PC-9 (cell line): ENCODE measurements around the gene DOC2A. TPM values are rescaled to one million over a fixed set of nuclear protein-coding genes. Genes with fewer than 3 reads are reported as not detected.

ENCODE experiments used
- BruUV-seq: library from RNA; stranded (reverse); fragments of 400-500 nt; replicated peaks from 2 replicates; lab custom pipeline; 2021; lab: Mats Ljungman, UMichigan
- CTCF ChIA-PET: fragments of 300-600 bp; sonication (Branson Sonifier 250); formaldehyde crosslinking; loops from one replicate; lab custom pipeline; 2022; ENCODE audit warnings: antibody characterized with exemption; lab: Charles Lee
- POLR2A ChIA-PET: fragments of 300-600 bp; sonication (Branson Sonifier 250); formaldehyde crosslinking; loops from one replicate; lab custom pipeline; 2022; ENCODE audit warnings: antibody characterized with exemption; ENCODE audit not compliant: unreplicated experiment; lab: Charles Lee
- DNase-seq, 2 experiments: peaks; one replicate each; pipeline versions ENCODE4 v3.0.0 to v3.0.0-alpha.2; 2015 to 2022; ENCODE audit warnings: mixed read lengths in 1 of 2
- H2AFZ ChIP-seq: fragments of 200-600 bp; sonication (generic); 2 replicates; pipeline ENCODE4 v1.8.1; 2017; ENCODE audit warnings: antibody characterized with exemption
- H3F3A ChIP-seq: fragments of 200-600 bp; sonication (generic); 2 replicates; pipeline ENCODE4 v1.8.1; 2017; ENCODE audit warnings: antibody characterized with exemption, mild to moderate bottlenecking, low read depth; ENCODE audit not compliant: insufficient read depth
- H3K27ac ChIP-seq: fragments of 200-600 bp; sonication (generic); 2 replicates; pipeline ENCODE4 v1.6.1; 2016; ENCODE audit warnings: mixed run types
- H3K27me3 ChIP-seq: fragments of 200-600 bp; sonication (generic); 2 replicates; pipeline ENCODE4 v1.6.1; 2016; ENCODE audit warnings: low read depth, mixed run types; ENCODE audit not compliant: insufficient read depth
- H3K36me3 ChIP-seq: fragments of 200-600 bp; sonication (generic); 2 replicates; pipeline ENCODE4 v1.6.1; 2016; ENCODE audit warnings: low read depth, mixed run types
- H3K4me1 ChIP-seq: fragments of 200-600 bp; sonication (generic); replicated peaks from 2 replicates; pipeline ENCODE4 v1.6.1; 2016; ENCODE audit warnings: mixed run types; ENCODE audit not compliant: insufficient read depth
- H3K4me2 ChIP-seq: fragments of 200-600 bp; sonication (generic); 2 replicates; pipeline ENCODE4 v1.6.1; 2017; ENCODE audit warnings: mixed run types
- H3K4me3 ChIP-seq: fragments of 200-600 bp; sonication (generic); 2 replicates; pipeline ENCODE4 v1.6.1; 2016; ENCODE audit warnings: mixed run types
- H3K79me2 ChIP-seq: fragments of 200-600 bp; sonication (generic); 2 replicates; pipeline ENCODE4 v1.6.1; 2017; ENCODE audit warnings: low read depth, mixed run types
- H3K9me2 ChIP-seq: fragments of 200-600 bp; sonication (generic); 2 replicates; pipeline ENCODE4 v1.8.1; 2017; ENCODE audit warnings: mild to moderate bottlenecking; ENCODE audit not compliant: insufficient read depth
- H3K9me3 ChIP-seq: fragments of 200-600 bp; sonication (generic); 2 replicates; pipeline ENCODE4 v1.8.1; 2016; ENCODE audit warnings: low read depth; ENCODE audit not compliant: insufficient read depth
- H4K20me1 ChIP-seq: fragments of 200-600 bp; sonication (generic); 2 replicates; pipeline ENCODE4 v1.8.1; 2017; ENCODE audit not compliant: insufficient read depth
- EZH2 ChIP-seq: fragments of 200-600 bp; sonication (generic); IDR thresholded peaks from 2 replicates; pipeline ENCODE4 v1.8.0; 2017; ENCODE audit warnings: antibody characterized with exemption, low read depth
- intact Hi-C: fragments of 100-400 bp; cut with micrococcal nuclease; formaldehyde crosslinking; loops from one replicate; pipeline ENCODE4 v1.10.0; 2022; ENCODE audit not compliant: unreplicated experiment
- total RNA-seq: library from RNA; stranded (reverse); gene quantifications from 2 replicates; pipeline ENCODE4 v1.2.3, GENCODE V29; 2021
- TF ChIP-seq, protein P1 (sequence below): fragments of 200-600 bp; sonication (generic); conservative IDR thresholded peaks from 2 replicates; pipeline ENCODE4 v1.6.1; 2017; ENCODE audit warnings: mixed run types, antibody characterized with exemption, mild to moderate bottlenecking, moderate library complexity

DOC2A gene
- total RNA-seq, 1 experiment from 2014 or later: 11.0 TPM

DNA sequence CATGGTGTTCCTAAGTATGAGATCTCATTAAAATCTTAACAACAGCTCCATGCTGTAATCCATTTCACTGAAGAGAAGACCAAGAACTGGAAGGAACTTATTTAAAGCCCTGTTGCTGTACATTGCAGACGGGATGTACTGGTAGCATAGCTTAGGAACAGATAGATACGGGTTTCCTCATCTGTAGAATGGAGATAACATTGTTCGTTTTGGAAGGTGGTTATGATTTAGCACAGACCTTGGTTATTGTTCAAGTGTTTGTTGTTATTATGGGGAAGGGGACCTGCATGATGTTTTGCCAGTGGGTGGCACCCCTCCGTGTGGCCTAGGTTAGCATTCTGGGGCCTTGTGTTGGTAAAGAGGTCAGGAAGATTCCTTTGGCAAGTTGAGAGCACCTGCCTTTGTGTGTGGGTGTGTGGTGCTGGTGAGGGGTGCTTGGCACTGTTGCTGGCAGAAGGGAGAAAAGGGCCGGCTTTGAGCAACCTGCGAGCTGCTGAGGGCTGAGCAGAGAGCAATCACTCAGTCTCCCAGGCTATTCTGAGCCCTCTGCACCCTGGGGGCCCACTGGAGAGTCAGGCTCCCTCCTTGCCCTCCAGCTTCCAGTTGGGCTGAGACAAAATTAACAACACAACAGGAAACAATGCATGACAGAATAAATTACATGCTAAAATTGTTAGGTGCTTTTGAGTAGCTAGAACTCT is 34.9 kb downstream of the DOC2A start:
- Histone ChIP-seq H3K9me3 (no peaks in the 10 kb centered on the region), H4K20me1 (peaks cover 21% of the 10 kb centered on the region; the same call in 1 of the 2 replicates), H3K9me2 (no peaks in the 10 kb centered on the region), H2AFZ (no peak overlapping the region), H3K79me2 (peaks cover 41% of the 10 kb centered on the region), H3K4me1 (peaks cover 19% of the 10 kb centered on the region), H3K4me2 (peak overlapping the region; percentile 91), H3K27me3 (no peaks in the 10 kb centered on the region), H3K4me3 (peak overlapping the region; percentile 84; the same call in 1 of the 2 replicates), H3K27ac (no peak overlapping the region), H3F3A (peaks cover 15% of the 10 kb centered on the region; the same call in 1 of the 2 replicates), H3K36me3 (peaks cover 22% of the 10 kb centered on the region; the same call in 1 of the 2 replicates)
- intact Hi-C loops: no loop called here
- CTCF ChIA-PET: interaction anchor here (0.5 to 0.6 kb wide), 2 partner anchors 18 to 75 kb away, joined by 3 to 6 read pairs; no protein-coding TSS in a partner anchor
- POLR2A ChIA-PET: interaction anchor here (0.6 kb wide), 1 partner anchor 20 kb away, joined by 5 read pairs; the partner anchor contains the start of gene HIRIP3
- BruUV-seq: no TSS peak
- TF ChIP-seq, protein P1, sequence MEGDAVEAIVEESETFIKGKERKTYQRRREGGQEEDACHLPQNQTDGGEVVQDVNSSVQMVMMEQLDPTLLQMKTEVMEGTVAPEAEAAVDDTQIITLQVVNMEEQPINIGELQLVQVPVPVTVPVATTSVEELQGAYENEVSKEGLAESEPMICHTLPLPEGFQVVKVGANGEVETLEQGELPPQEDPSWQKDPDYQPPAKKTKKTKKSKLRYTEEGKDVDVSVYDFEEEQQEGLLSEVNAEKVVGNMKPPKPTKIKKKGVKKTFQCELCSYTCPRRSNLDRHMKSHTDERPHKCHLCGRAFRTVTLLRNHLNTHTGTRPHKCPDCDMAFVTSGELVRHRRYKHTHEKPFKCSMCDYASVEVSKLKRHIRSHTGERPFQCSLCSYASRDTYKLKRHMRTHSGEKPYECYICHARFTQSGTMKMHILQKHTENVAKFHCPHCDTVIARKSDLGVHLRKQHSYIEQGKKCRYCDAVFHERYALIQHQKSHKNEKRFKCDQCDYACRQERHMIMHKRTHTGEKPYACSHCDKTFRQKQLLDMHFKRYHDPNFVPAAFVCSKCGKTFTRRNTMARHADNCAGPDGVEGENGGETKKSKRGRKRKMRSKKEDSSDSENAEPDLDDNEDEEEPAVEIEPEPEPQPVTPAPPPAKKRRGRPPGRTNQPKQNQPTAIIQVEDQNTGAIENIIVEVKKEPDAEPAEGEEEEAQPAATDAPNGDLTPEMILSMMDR: no peak
- DNase-seq: no peak

DNA sequence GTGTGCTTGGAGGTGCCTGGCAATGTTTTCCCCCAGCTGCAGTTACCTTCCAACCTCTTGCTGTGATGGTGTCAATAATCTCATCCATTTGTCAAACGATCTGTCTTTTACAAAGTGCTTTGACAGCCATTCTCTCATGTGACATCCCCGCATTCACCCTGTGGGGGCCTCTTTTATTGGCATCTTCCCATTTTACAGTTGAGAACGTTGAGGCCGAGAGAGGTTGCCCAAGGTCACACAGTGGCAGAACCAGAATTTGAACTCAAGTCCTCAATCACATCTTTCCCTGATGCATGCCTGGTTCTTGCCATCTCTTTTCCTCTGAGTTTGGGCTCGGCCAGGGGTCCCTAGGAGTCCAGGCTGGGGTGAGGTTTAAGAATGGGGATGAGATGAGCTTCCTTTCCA is 35.7 kb downstream of the DOC2A start:
- TSS peak; percentile 37 for BruUV-seq
- peaks cover 41% of the 10 kb centered on the region for H3K79me2 ChIP-seq

More for the DNA sequence above, 35.7 kb downstream of the DOC2A start:
- peaks cover 17% of the 10 kb centered on the region; the same call in 1 of the 2 replicates for H3K36me3 ChIP-seq
- H3K9me3 ChIP-seq: no peaks in the 10 kb centered on the region
- intact Hi-C loops: no loop called here
- H3K4me2 ChIP-seq: peak overlapping the region; percentile 91
- peaks cover 15% of the 10 kb centered on the region; the same call in 1 of the 2 replicates for H3F3A ChIP-seq
- DNase-seq: no peak
- H2AFZ ChIP-seq: no peak overlapping the region
- H4K20me1 ChIP-seq: peaks cover 21% of the 10 kb centered on the region; the same call in 1 of the 2 replicates
- CTCF ChIA-PET: interaction anchor here (0.5 to 0.6 kb wide), 2 partner anchors 19 to 74 kb away, joined by 3 to 6 read pairs; no protein-coding TSS in a partner anchor
- POLR2A ChIA-PET: no interaction called here
- H3K27me3 ChIP-seq: no peaks in the 10 kb centered on the region
- H3K4me1 ChIP-seq: peaks cover 19% of the 10 kb centered on the region
- TF ChIP-seq EZH2: no peak
- TF ChIP-seq, protein P1: no peak
- H3K4me3 ChIP-seq: peak overlapping the region; percentile 84
- H3K9me2 ChIP-seq: no peaks in the 10 kb centered on the region
- no peak overlapping the region for H3K27ac ChIP-seq
